Measurements from ENCODE around the gene PPP3CA.

PPP3CA gene

GRCh38 chr4:101210331-101210730, 137.0 kb downstream of the PPP3CA start:
- no peak for DNase-seq
- TF ChIP-seq CTCF (IDR thresholded peaks at IDR 0.05): no peak
- Mint-ChIP-seq H3K4me3 (no peak overlapping the region), H3K36me3 (ENCODE audit: low read depth) (no peaks in the 10 kb centered on the region), H3K27me3 (ENCODE audit: low read depth, poor library complexity) (no peaks in the 10 kb centered on the region), H3K4me1 (no peaks in the 10 kb centered on the region), H3K27ac (no peak overlapping the region), H3K9me3 (no peaks in the 10 kb centered on the region)

DNA sequence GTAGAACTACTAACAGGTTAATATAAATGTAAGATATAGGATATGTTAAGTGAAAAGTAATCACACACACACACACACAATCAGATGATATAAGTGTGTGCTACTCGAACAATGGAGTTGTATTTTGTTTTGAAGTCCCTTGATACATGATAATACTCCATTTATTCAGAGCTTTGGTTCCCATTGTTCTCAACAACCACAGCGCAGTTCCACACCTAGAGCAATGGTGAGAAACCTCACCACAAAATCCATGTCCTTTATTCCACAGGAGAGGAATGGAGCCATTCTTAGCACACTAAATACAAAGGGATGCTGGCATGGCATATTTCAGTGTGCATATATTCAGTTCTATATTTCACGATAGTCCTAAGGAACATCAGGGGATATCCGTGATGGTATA, 139.2 kb downstream of the PPP3CA start:
- no peak for TF ChIP-seq CTCF (IDR thresholded peaks at IDR 0.05)
- H3K9me3 Mint-ChIP-seq: no peaks in the 10 kb centered on the region
- H3K36me3 Mint-ChIP-seq (ENCODE audit: low read depth): no peaks in the 10 kb centered on the region
- no peak overlapping the region for H3K27ac Mint-ChIP-seq
- H3K4me1 Mint-ChIP-seq: no peaks in the 10 kb centered on the region
- no peak for DNase-seq
- no peak overlapping the region for H3K4me3 Mint-ChIP-seq
- H3K27me3 Mint-ChIP-seq (ENCODE audit: low read depth, poor library complexity): no peaks in the 10 kb centered on the region

- Mint-ChIP-seq H3K9me3 (no peaks in the 10 kb centered on the region), H3K36me3 (ENCODE audit: low read depth) (no peaks in the 10 kb centered on the region), H3K27ac (no peak overlapping the region), H3K4me1 (no peaks in the 10 kb centered on the region), H3K4me3 (no peak overlapping the region), H3K27me3 (ENCODE audit: low read depth, poor library complexity) (no peaks in the 10 kb centered on the region)
- no peak for TF ChIP-seq CTCF (IDR thresholded peaks at IDR 0.05)
- no peak for DNase-seq
These were observed 141.4 kb downstream of the PPP3CA start for GRCh38 chr4:101205916-101206315.

DNA sequence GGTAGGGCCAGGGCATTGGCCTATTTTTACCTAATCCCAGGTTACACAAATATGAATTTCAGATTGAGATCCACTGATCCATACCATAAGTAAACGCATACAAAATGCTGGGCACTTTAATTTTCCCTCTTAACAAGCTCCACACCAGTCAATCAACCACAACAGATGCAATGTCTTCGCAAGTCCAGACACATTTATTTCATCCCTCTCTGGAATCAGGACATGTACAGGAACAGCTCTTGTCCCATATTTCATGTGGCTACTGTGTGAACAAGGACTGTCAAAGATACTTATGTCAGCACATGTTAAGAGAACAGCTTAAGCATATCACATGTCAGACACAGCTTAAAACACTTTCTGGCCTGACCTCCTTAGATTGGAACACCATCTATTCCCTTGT, 145.9 kb downstream of the PPP3CA start:
- no peak for TF ChIP-seq CTCF (IDR thresholded peaks at IDR 0.05)
- H3K27me3 Mint-ChIP-seq (ENCODE audit: low read depth, poor library complexity): no peaks in the 10 kb centered on the region
- H3K4me3 Mint-ChIP-seq: no peak overlapping the region
- H3K27ac Mint-ChIP-seq: no peak overlapping the region
- no peaks in the 10 kb centered on the region for H3K36me3 Mint-ChIP-seq (ENCODE audit: low read depth)
- H3K9me3 Mint-ChIP-seq: no peaks in the 10 kb centered on the region
- no peak for DNase-seq
- H3K4me1 Mint-ChIP-seq: no peaks in the 10 kb centered on the region

DNA sequence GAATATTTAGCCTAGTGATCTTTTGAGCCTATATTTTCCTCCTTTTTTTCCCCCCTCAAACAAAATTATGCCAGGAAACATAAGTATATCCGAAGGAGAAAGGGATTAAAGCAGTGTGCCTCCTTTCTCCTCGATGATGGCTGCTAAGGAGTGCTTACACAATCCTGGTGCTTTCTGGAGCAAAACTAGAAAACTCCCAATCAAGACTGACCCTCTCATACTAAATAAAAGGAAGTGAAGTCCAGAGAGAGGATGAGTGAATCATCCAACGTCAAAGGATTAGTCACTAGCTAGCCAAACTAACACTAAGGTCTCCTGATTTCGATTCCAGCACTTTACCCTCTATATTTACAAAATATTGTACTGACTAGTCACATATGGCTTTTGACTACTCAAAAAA, 146.8 kb downstream of the PPP3CA start:
- H3K36me3 Mint-ChIP-seq (ENCODE audit: low read depth): no peaks in the 10 kb centered on the region
- DNase-seq: no peak
- H3K4me1 Mint-ChIP-seq: no peaks in the 10 kb centered on the region
- no peak for TF ChIP-seq CTCF (IDR thresholded peaks at IDR 0.05)
- H3K27ac Mint-ChIP-seq: peak overlapping the region; percentile 77
- no peaks in the 10 kb centered on the region for H3K9me3 Mint-ChIP-seq
- H3K27me3 Mint-ChIP-seq (ENCODE audit: low read depth, poor library complexity): no peaks in the 10 kb centered on the region
- no peak overlapping the region for H3K4me3 Mint-ChIP-seq

DNA sequence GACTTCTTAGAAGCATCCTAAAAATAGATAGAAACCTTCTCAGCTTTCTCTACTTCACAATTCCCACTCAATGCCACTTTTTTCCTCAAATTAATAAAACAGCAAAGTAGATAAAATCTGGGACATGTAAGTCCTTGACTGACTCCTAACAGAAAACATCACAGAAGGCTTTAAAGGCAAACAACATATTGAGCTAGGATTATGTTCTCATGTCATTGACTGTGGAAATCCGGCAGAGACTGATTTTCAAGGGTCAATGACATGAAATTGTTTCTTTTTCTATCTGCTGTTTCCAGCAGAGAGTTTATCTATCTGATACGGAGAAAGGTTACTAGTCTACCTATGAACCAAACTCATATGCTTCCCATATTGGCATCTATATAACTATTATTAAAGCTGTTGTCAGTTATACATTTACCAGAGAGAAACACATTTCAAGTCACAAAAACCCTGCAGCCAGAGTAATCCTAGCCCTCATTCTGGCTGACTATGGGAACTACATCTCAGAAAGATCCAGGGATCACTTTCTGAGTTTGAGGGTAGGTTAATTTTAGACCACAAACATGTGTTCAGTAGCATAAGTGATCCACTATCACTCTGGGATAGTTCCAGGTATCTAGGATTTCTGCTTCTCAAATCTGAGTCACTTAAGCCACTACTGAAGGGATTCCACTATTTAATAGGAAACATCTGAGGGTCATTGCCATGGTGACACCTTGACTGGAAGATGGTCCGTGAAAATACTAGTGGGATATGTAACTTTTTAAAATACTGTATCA, 147.6 kb downstream of the PPP3CA start:
- TF ChIP-seq CTCF (IDR thresholded peaks at IDR 0.05): no peak
- peak overlapping the region; percentile 54 for H3K27ac Mint-ChIP-seq
- H3K36me3 Mint-ChIP-seq (ENCODE audit: low read depth): no peaks in the 10 kb centered on the region
- no peaks in the 10 kb centered on the region for H3K4me1 Mint-ChIP-seq
- H3K4me3 Mint-ChIP-seq: no peak overlapping the region
- DNase-seq: no peak
- H3K27me3 Mint-ChIP-seq (ENCODE audit: low read depth, poor library complexity): no peaks in the 10 kb centered on the region
- no peaks in the 10 kb centered on the region for H3K9me3 Mint-ChIP-seq
